ENCODE measurements around the gene TMED1.
"Not testable (repeated sequence)": the region's sequence is repeated elsewhere in the genome, so short reads cannot be mapped to it uniquely, and the experiment has no call there.

TMED1 gene

DNA sequence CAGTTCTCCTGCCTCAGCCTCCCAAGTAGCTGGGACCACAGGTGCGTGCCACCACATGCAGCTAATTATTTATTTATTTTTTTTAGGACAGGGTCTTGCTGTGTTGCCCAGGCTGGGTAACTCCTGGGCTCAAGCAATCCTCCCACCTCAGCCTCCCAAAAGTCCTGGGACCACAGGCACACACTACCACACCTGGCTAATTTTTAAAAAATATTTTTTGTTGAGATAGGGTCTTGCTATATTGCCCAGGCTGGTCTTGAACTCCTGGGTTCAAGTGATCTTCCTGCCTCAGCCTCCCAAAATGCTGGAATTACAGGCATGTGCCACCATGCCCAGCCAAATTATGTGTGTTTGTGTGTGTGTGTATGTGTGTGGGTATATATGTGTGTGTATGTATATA lies 20.9 kb upstream of the TMED1 start:
- H2AK5ac ChIP-seq (ENCODE audit: low read length, severe bottlenecking); H2BK5ac ChIP-seq (ENCODE audit: low read depth, low read length, poor library complexity, severe bottlenecking); H4K91ac ChIP-seq (ENCODE audit: low read length); H2BK120ac ChIP-seq (ENCODE audit: low read depth, low read length); H3K79me1 ChIP-seq (replicated peaks; ENCODE audit: low read length, poor library complexity, severe bottlenecking); H3K36me3 ChIP-seq (ENCODE audit: control insufficient read depth in 1 of 2, insufficient read depth in 2 of 2, low read depth in 1 of 2, low read length in 2 of 2); H3K9me3 ChIP-seq (ENCODE audit: control insufficient read depth, low read length); H3K4me2 ChIP-seq (ENCODE audit: low read length, poor library complexity, severe bottlenecking); H3K27me3 ChIP-seq (ENCODE audit: control insufficient read depth in 1 of 2, insufficient read depth in 1 of 2, low read length in 2 of 2); H4K8ac ChIP-seq (ENCODE audit: low read length); H2BK15ac ChIP-seq (ENCODE audit: low read depth, poor library complexity, severe bottlenecking); H3K9ac ChIP-seq (ENCODE audit: low read length); H2AFZ ChIP-seq (ENCODE audit: low read depth, low read length); H3K14ac ChIP-seq (ENCODE audit: low read length in 2 of 2); H3K27ac ChIP-seq (ENCODE audit: low read length, poor library complexity, severe bottlenecking); H2BK12ac ChIP-seq (ENCODE audit: low read length in 2 of 2); DNase-seq; H3K23ac ChIP-seq (ENCODE audit: low read length in 2 of 2); H3K4ac ChIP-seq (ENCODE audit: low read depth in 1 of 2, low read length in 2 of 2); H3K4me1 ChIP-seq (ENCODE audit: control insufficient read depth, insufficient read depth, low read depth, low read length); H3K4me3 ChIP-seq (ENCODE audit: insufficient read depth in 1 of 2, low read depth in 1 of 2, low read length in 2 of 2); H3K18ac ChIP-seq (ENCODE audit: low read depth in 1 of 2, low read length in 2 of 2): not testable (repeated sequence)
- WGBS: no CpG with 5 or more reads among the region's 1 CpG

DNA sequence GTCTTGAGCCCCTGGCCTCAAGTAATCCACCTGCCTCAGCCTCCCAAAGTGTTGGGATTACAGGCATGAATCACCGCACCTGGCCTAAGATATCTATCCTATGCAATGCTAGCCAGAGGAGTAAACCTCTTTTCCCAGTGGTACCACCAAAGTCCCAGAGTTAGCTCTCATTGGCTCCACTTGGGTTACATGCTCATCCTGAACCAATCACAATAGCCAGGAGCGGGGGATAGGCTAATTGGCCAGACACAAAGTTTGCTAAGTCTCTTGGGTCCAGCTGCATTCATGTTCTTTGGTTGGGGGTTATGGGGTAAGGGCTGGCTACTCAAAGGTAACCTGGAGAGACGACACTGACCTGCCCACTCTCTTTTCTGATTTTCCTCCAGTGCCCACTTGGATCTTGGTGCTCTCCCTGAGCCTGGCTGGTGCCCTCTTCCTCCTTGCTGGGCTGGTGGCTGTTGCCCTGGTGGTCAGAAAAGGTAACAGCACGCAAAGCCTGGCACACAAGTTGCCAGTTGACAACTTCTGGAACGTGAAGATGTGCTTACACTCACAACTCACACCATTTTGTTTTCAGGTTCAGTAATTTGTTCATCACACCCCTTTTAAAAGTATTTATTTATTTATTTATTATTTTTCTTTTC lies 20.0 kb upstream of the TMED1 start:
- Histone ChIP-seq H3K4me2 (ENCODE audit: low read length, poor library complexity, severe bottlenecking) (no peak overlapping the region), H3K23ac (ENCODE audit: low read length in 2 of 2) (no peak overlapping the region), H3K9ac (ENCODE audit: low read length) (no peak overlapping the region), H3K79me1 (replicated peaks; ENCODE audit: low read length, poor library complexity, severe bottlenecking) (no peaks in the 10 kb centered on the region), H2AFZ (ENCODE audit: low read depth, low read length) (no peak overlapping the region), H4K91ac (ENCODE audit: low read length) (no peak overlapping the region), H4K8ac (ENCODE audit: low read length) (no peak overlapping the region), H3K27ac (ENCODE audit: low read length, poor library complexity, severe bottlenecking) (no peak overlapping the region), H3K36me3 (ENCODE audit: control insufficient read depth in 1 of 2, insufficient read depth in 2 of 2, low read depth in 1 of 2, low read length in 2 of 2) (no peaks in the 10 kb centered on the region), H3K4me1 (ENCODE audit: control insufficient read depth, insufficient read depth, low read depth, low read length) (no peaks in the 10 kb centered on the region), H2BK5ac (ENCODE audit: low read depth, low read length, poor library complexity, severe bottlenecking) (no peak overlapping the region), H2AK5ac (ENCODE audit: low read length, severe bottlenecking) (no peak overlapping the region), H3K9me3 (ENCODE audit: control insufficient read depth, low read length) (no peaks in the 10 kb centered on the region), H2BK15ac (ENCODE audit: low read depth, poor library complexity, severe bottlenecking) (no peak overlapping the region), H2BK12ac (ENCODE audit: low read length in 2 of 2) (no peak overlapping the region), H3K14ac (ENCODE audit: low read length in 2 of 2) (no peak overlapping the region), H3K27me3 (ENCODE audit: control insufficient read depth in 1 of 2, insufficient read depth in 1 of 2, low read length in 2 of 2) (no peaks in the 10 kb centered on the region), H3K4ac (ENCODE audit: low read depth in 1 of 2, low read length in 2 of 2) (no peak overlapping the region), H3K4me3 (ENCODE audit: insufficient read depth in 1 of 2, low read depth in 1 of 2, low read length in 2 of 2) (no peak overlapping the region), H3K18ac (ENCODE audit: low read depth in 1 of 2, low read length in 2 of 2) (no peak overlapping the region), H2BK120ac (ENCODE audit: low read depth, low read length) (no peak overlapping the region)
- DNase-seq: no peak
- 69% methylated on average over 5 of the region's 5 CpGs for WGBS

DNA sequence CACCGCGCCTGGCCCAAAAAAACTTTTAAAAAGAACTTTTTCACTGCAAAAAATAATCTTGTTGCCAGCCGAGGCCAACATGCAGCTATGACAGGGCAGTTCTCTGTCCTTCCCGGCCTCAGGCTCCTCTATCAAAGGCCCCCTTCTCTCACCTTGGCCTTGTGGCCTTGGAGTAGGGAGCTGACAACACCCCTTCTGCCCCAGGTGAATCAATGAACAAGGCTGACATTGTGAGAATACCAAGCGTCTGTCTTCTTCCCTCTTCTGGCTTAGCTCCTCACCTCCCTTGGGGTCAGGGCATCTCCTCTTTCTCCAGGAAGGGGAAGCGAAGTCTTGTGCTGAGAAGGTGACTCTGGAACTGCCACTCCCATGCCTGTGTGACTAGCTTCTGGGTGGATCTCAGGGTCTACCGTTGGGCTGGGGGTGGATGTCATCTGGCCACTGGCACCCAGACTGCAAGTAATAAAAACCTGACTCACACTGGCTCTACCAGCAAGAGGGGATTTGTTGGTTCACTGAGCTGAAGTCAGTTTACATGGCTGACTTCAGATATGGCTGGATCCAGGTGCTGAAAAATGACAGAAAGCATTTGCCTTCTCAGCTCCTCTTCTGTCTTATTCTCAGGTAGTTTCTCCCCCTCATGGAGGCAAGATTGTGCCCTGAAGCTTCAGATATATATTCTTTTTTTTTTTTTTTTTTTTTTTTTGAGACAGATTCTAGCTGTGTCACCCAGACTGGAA lies 18.5 kb upstream of the TMED1 start:
- WGBS: 89% methylated on average over 6 of the region's 7 CpGs
- H2BK15ac ChIP-seq (ENCODE audit: low read depth, poor library complexity, severe bottlenecking): no peak overlapping the region
- no peak overlapping the region for H3K14ac ChIP-seq (ENCODE audit: low read length in 2 of 2)
- no peak overlapping the region for H3K4me3 ChIP-seq (ENCODE audit: insufficient read depth in 1 of 2, low read depth in 1 of 2, low read length in 2 of 2)
- no peak for DNase-seq
- no peaks in the 10 kb centered on the region for H3K36me3 ChIP-seq (ENCODE audit: control insufficient read depth in 1 of 2, insufficient read depth in 2 of 2, low read depth in 1 of 2, low read length in 2 of 2)
- no peak overlapping the region for H3K9ac ChIP-seq (ENCODE audit: low read length)
- no peak overlapping the region for H4K8ac ChIP-seq (ENCODE audit: low read length)
- no peaks in the 10 kb centered on the region for H3K79me1 ChIP-seq (replicated peaks; ENCODE audit: low read length, poor library complexity, severe bottlenecking)
- no peak overlapping the region for H4K91ac ChIP-seq (ENCODE audit: low read length)
- H2AFZ ChIP-seq (ENCODE audit: low read depth, low read length): no peak overlapping the region
- H3K4me1 ChIP-seq (ENCODE audit: control insufficient read depth, insufficient read depth, low read depth, low read length): no peaks in the 10 kb centered on the region
- no peak overlapping the region for H3K18ac ChIP-seq (ENCODE audit: low read depth in 1 of 2, low read length in 2 of 2)
- no peak overlapping the region for H3K4me2 ChIP-seq (ENCODE audit: low read length, poor library complexity, severe bottlenecking)
- no peak overlapping the region for H2BK5ac ChIP-seq (ENCODE audit: low read depth, low read length, poor library complexity, severe bottlenecking)
- no peaks in the 10 kb centered on the region for H3K27me3 ChIP-seq (ENCODE audit: control insufficient read depth in 1 of 2, insufficient read depth in 1 of 2, low read length in 2 of 2)
- H3K27ac ChIP-seq (ENCODE audit: low read length, poor library complexity, severe bottlenecking): no peak overlapping the region
- H2BK12ac ChIP-seq (ENCODE audit: low read length in 2 of 2): no peak overlapping the region
- no peak overlapping the region for H3K4ac ChIP-seq (ENCODE audit: low read depth in 1 of 2, low read length in 2 of 2)
- no peak overlapping the region for H3K23ac ChIP-seq (ENCODE audit: low read length in 2 of 2)
- no peak overlapping the region for H2BK120ac ChIP-seq (ENCODE audit: low read depth, low read length)
- H3K9me3 ChIP-seq (ENCODE audit: control insufficient read depth, low read length): no peaks in the 10 kb centered on the region
- peak overlapping the region; percentile 4 for H2AK5ac ChIP-seq (ENCODE audit: low read length, severe bottlenecking)

DNA sequence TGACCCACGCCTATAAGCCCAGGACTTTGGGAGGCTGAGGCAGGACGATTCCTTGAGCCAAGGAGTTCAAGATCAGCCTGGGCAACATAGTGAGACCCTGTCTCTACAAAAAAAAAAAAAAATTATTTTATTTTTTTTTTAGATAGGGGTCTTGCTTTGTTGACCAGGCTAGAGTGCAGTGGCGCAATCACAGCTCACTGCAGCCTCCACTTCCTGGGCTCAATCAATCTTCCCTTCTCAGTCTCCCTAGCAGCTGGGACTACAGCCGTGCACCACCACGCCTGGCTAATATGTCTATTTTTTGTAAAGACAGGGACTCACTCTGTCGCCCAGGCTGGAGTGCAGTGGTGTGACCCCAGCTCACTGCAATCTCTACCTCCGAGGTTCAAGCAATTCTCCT lies 16.9 kb upstream of the TMED1 start:
- no peak overlapping the region for H2BK15ac ChIP-seq (ENCODE audit: low read depth, poor library complexity, severe bottlenecking)
- H3K27ac ChIP-seq (ENCODE audit: low read length, poor library complexity, severe bottlenecking): no peak overlapping the region
- H2BK120ac ChIP-seq (ENCODE audit: low read depth, low read length): no peak overlapping the region
- no peak overlapping the region for H2AFZ ChIP-seq (ENCODE audit: low read depth, low read length)
- no peaks in the 10 kb centered on the region for H3K9me3 ChIP-seq (ENCODE audit: control insufficient read depth, low read length)
- no peak overlapping the region for H3K4me2 ChIP-seq (ENCODE audit: low read length, poor library complexity, severe bottlenecking)
- H4K8ac ChIP-seq (ENCODE audit: low read length): no peak overlapping the region
- peaks cover 0 to 8% of the 10 kb centered on the region in 2 experiments for H3K27me3 ChIP-seq (ENCODE audit: control insufficient read depth in 1 of 2, insufficient read depth in 1 of 2, low read length in 2 of 2)
- H3K9ac ChIP-seq (ENCODE audit: low read length): no peak overlapping the region
- H2BK5ac ChIP-seq (ENCODE audit: low read depth, low read length, poor library complexity, severe bottlenecking): no peak overlapping the region
- WGBS: 75% methylated on average over 6 of the region's 7 CpGs
- no peaks in the 10 kb centered on the region for H3K4me1 ChIP-seq (ENCODE audit: control insufficient read depth, insufficient read depth, low read depth, low read length)
- DNase-seq: no peak
- no peak overlapping the region for H3K23ac ChIP-seq (ENCODE audit: low read length in 2 of 2)
- H3K4me3 ChIP-seq (ENCODE audit: insufficient read depth in 1 of 2, low read depth in 1 of 2, low read length in 2 of 2): no peak overlapping the region
- no peak overlapping the region for H3K4ac ChIP-seq (ENCODE audit: low read depth in 1 of 2, low read length in 2 of 2)
- no peak overlapping the region for H2BK12ac ChIP-seq (ENCODE audit: low read length in 2 of 2)
- H3K79me1 ChIP-seq (replicated peaks; ENCODE audit: low read length, poor library complexity, severe bottlenecking): no peaks in the 10 kb centered on the region
- no peak overlapping the region for H3K14ac ChIP-seq (ENCODE audit: low read length in 2 of 2)
- H2AK5ac ChIP-seq (ENCODE audit: low read length, severe bottlenecking): no peak overlapping the region
- H4K91ac ChIP-seq (ENCODE audit: low read length): no peak overlapping the region
- H3K18ac ChIP-seq (ENCODE audit: low read depth in 1 of 2, low read length in 2 of 2): no peak overlapping the region
- no peaks in the 10 kb centered on the region for H3K36me3 ChIP-seq (ENCODE audit: control insufficient read depth in 1 of 2, insufficient read depth in 2 of 2, low read depth in 1 of 2, low read length in 2 of 2)

Data from mesenchymal stem cell (in vitro differentiated cells and primary cell).